ENCODE measurements around the gene MAD1L1.
A peak's percentile ranks its signal among the peaks of the same experiment; 100 is the strongest.
"Not testable (repeated sequence)": the region's sequence is repeated elsewhere in the genome, so short reads cannot be mapped to it uniquely, and the experiment has no call there.

MAD1L1 gene

GRCh38 chr7:2038931-2039728 is 193.6 kb downstream of the MAD1L1 start:
- H3K27ac ChIP-seq: no peak overlapping the region
- TF ChIP-seq ZFX (IDR thresholded peaks at IDR 0.05): no peak
- TF ChIP-seq, protein P1, sequence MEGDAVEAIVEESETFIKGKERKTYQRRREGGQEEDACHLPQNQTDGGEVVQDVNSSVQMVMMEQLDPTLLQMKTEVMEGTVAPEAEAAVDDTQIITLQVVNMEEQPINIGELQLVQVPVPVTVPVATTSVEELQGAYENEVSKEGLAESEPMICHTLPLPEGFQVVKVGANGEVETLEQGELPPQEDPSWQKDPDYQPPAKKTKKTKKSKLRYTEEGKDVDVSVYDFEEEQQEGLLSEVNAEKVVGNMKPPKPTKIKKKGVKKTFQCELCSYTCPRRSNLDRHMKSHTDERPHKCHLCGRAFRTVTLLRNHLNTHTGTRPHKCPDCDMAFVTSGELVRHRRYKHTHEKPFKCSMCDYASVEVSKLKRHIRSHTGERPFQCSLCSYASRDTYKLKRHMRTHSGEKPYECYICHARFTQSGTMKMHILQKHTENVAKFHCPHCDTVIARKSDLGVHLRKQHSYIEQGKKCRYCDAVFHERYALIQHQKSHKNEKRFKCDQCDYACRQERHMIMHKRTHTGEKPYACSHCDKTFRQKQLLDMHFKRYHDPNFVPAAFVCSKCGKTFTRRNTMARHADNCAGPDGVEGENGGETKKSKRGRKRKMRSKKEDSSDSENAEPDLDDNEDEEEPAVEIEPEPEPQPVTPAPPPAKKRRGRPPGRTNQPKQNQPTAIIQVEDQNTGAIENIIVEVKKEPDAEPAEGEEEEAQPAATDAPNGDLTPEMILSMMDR (conservative IDR thresholded peaks at IDR 0.05): no peak

- H3K27ac ChIP-seq: peak overlapping the region; percentile 2; the same call in 1 of the 2 replicates
- TF ChIP-seq, protein P1 (conservative IDR thresholded peaks at IDR 0.05): no peak
- no peak for TF ChIP-seq ZFX (IDR thresholded peaks at IDR 0.05)
Measured at GRCh38 chr7:2037808-2038522, 194.8 kb downstream of the MAD1L1 start.

- no peak for TF ChIP-seq ZFX (IDR thresholded peaks at IDR 0.05)
- TF ChIP-seq, protein P1 (conservative IDR thresholded peaks at IDR 0.05): no peak
- peak overlapping the region; percentile 2; the same call in 1 of the 2 replicates for H3K27ac ChIP-seq
Measured at GRCh38 chr7:2037301-2037807, 195.4 kb downstream of the MAD1L1 start.

- TF ChIP-seq, protein P1 (conservative IDR thresholded peaks at IDR 0.05): no peak
- TF ChIP-seq ZFX (IDR thresholded peaks at IDR 0.05): no peak
- no peak overlapping the region for H3K27ac ChIP-seq
Measured at GRCh38 chr7:2036786-2037185, 196.0 kb downstream of the MAD1L1 start.

GRCh38 chr7:2036201-2036600 is 196.5 kb downstream of the MAD1L1 start:
- not testable (repeated sequence) for H3K27ac ChIP-seq

DNA sequence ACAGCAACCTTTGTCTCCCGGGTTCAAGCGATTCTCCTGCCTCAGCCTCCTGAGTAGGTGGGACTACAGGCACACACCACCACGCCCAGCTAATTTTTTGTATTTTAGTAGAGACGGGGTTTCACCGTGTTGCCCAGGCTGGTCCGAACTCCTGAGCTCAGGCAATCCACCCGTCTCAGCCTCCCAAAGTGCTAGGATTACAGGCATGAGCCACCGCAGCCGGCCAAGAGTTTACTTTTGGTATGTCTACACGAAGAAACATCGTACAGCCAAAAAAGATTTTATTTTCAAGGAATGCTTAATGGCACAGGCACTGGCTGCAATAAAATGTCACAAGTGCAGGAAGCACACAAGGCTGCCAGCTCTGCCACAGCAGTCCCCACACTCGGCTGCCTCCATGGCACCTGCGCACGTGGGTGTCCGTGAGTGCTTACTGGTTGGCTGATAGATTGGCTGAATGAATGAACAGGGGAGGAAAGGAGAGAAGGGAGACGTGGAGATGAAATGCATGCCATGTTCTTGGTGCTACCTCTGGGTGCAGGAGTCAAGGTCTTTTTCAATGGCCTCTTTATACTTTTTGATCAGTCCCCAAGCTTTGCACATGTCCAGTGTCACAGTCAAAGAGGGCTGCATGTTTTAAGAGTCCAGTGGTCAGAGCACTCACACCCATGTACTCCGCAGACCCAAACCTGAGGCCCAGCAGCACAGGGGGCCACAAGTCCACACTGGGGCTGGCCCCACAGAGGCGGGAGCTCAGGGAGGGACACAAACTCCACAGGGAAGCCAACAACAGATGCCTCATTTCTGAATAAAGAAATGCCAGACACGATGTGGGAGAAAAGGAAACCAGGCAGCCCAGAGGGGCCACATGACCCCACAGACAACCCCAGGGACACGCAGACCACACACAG is 198.2 kb downstream of the MAD1L1 start:
- no peak overlapping the region for H3K27ac ChIP-seq
- TF ChIP-seq, protein P1 (conservative IDR thresholded peaks at IDR 0.05): no peak

- H3K27ac ChIP-seq: no peak overlapping the region
- no peak for TF ChIP-seq ZFX (IDR thresholded peaks at IDR 0.05)
- TF ChIP-seq, protein P1 (conservative IDR thresholded peaks at IDR 0.05): no peak
Measured at GRCh38 chr7:2033586-2034135, 199.1 kb downstream of the MAD1L1 start.

Measured in C4-2B (cell line).